ENCODE measurements around the gene GALNT3.
A peak's percentile ranks its signal among the peaks of the same experiment; 100 is the strongest.

The GALNT3 gene

GRCh38 chr2:165794536-165794928 lies 485 bp upstream of the GALNT3 start:
- H3K9me3 ChIP-seq (ENCODE audit: control insufficient read depth, low read depth, low read length), result no peaks in the 10 kb centered on the region
- H3K9ac ChIP-seq (ENCODE audit: low read length), result peak overlapping the region; percentile 36
- H3K4me3 ChIP-seq (ENCODE audit: low read length), result peak overlapping the region; percentile 67
- H3K27me3 ChIP-seq (ENCODE audit: control insufficient read depth, insufficient read depth, low read length), result peaks cover 39% of the 10 kb centered on the region
- H3K27ac ChIP-seq (ENCODE audit: low read length), result no peak overlapping the region
- H3K4me1 ChIP-seq (ENCODE audit: control insufficient read depth, low read depth, low read length), result peaks cover 31% of the 10 kb centered on the region
- H3K36me3 ChIP-seq (ENCODE audit: control insufficient read depth, low read depth, low read length), result no peaks in the 10 kb centered on the region

GRCh38 chr2:165793161-165793778 lies 777 bp downstream of the GALNT3 start:
- peak overlapping the region; percentile 34 for H3K9ac ChIP-seq (ENCODE audit: low read length)
- H3K4me1 ChIP-seq (ENCODE audit: control insufficient read depth, low read depth, low read length), result peaks cover 36% of the 10 kb centered on the region
- peaks cover 39% of the 10 kb centered on the region for H3K27me3 ChIP-seq (ENCODE audit: control insufficient read depth, insufficient read depth, low read length)
- peak overlapping the region; percentile 67 for H3K4me3 ChIP-seq (ENCODE audit: low read length)
- no peaks in the 10 kb centered on the region for H3K36me3 ChIP-seq (ENCODE audit: control insufficient read depth, low read depth, low read length)
- H3K27ac ChIP-seq (ENCODE audit: low read length), result no peak overlapping the region
- no peaks in the 10 kb centered on the region for H3K9me3 ChIP-seq (ENCODE audit: control insufficient read depth, low read depth, low read length)

GRCh38 chr2:165792104-165792454 lies 2.0 kb downstream of the GALNT3 start:
- no peak overlapping the region for H3K27ac ChIP-seq (ENCODE audit: low read length)

GRCh38 chr2:165791421-165792103 lies 2.5 kb downstream of the GALNT3 start:
- Histone ChIP-seq H3K9me3 (ENCODE audit: control insufficient read depth, low read depth, low read length) (no peaks in the 10 kb centered on the region), H3K36me3 (ENCODE audit: control insufficient read depth, low read depth, low read length) (no peaks in the 10 kb centered on the region), H3K27ac (ENCODE audit: low read length) (no peak overlapping the region), H3K27me3 (ENCODE audit: control insufficient read depth, insufficient read depth, low read length) (peaks cover 39% of the 10 kb centered on the region), H3K9ac (ENCODE audit: low read length) (no peak overlapping the region), H3K4me3 (ENCODE audit: low read length) (peak overlapping the region; percentile 67), H3K4me1 (ENCODE audit: control insufficient read depth, low read depth, low read length) (peaks cover 19% of the 10 kb centered on the region)

More at GRCh38 chr2:165792104-165792454, 2.0 kb downstream of the GALNT3 start:
- no peak overlapping the region for H3K9ac ChIP-seq (ENCODE audit: low read length)
- no peaks in the 10 kb centered on the region for H3K36me3 ChIP-seq (ENCODE audit: control insufficient read depth, low read depth, low read length)
- H3K9me3 ChIP-seq (ENCODE audit: control insufficient read depth, low read depth, low read length), result no peaks in the 10 kb centered on the region
- H3K27me3 ChIP-seq (ENCODE audit: control insufficient read depth, insufficient read depth, low read length), result peaks cover 39% of the 10 kb centered on the region
- peak overlapping the region; percentile 67 for H3K4me3 ChIP-seq (ENCODE audit: low read length)
- H3K4me1 ChIP-seq (ENCODE audit: control insufficient read depth, low read depth, low read length), result peaks cover 24% of the 10 kb centered on the region

- Histone ChIP-seq H3K27ac (ENCODE audit: low read length) (no peak overlapping the region), H3K9ac (ENCODE audit: low read length) (no peak overlapping the region), H3K4me1 (ENCODE audit: control insufficient read depth, low read depth, low read length) (peaks cover 17% of the 10 kb centered on the region)
Measured at GRCh38 chr2:165790466-165790865, 3.6 kb downstream of the GALNT3 start.

DNA sequence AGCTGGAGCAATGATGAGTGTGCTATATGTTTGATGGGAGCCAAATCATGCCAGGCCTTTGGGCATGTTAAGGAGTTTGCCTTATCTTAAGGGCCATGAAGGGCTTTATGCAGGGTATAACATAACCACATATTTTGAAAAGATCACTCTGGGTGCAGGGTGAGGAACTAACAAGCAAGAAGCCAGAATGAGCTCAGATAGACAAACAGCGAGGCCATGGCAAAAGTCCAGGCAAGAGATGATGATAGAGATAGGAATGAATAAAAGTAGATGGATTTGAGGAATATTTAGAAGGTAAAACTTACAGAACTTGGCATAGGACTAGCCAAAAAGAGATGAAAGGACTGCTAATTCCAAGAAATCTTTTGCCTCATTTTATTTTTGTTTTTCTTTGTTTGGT lies 6.7 kb downstream of the GALNT3 start:
- Histone ChIP-seq H3K9ac (ENCODE audit: low read length) (no peak overlapping the region), H3K36me3 (ENCODE audit: control insufficient read depth, low read depth, low read length) (peaks cover 3% of the 10 kb centered on the region), H3K9me3 (ENCODE audit: control insufficient read depth, low read depth, low read length) (no peaks in the 10 kb centered on the region), H3K4me1 (ENCODE audit: control insufficient read depth, low read depth, low read length) (peaks cover 10% of the 10 kb centered on the region), H3K27ac (ENCODE audit: low read length) (no peak overlapping the region), H3K4me3 (ENCODE audit: low read length) (no peak overlapping the region), H3K27me3 (ENCODE audit: control insufficient read depth, insufficient read depth, low read length) (peaks cover 8% of the 10 kb centered on the region)

More at GRCh38 chr2:165790466-165790865, 3.6 kb downstream of the GALNT3 start:
- no peak overlapping the region for H3K4me3 ChIP-seq (ENCODE audit: low read length)
- H3K9me3 ChIP-seq (ENCODE audit: control insufficient read depth, low read depth, low read length), result no peaks in the 10 kb centered on the region
- peaks cover 37% of the 10 kb centered on the region for H3K27me3 ChIP-seq (ENCODE audit: control insufficient read depth, insufficient read depth, low read length)
- H3K36me3 ChIP-seq (ENCODE audit: control insufficient read depth, low read depth, low read length), result no peaks in the 10 kb centered on the region

- H3K9ac ChIP-seq (ENCODE audit: low read length), result no peak overlapping the region
Measured at GRCh38 chr2:165779706-165780105, 14.3 kb downstream of the GALNT3 start.

GRCh38 chr2:165778653-165779451 lies 15.2 kb downstream of the GALNT3 start:
- Histone ChIP-seq H3K36me3 (ENCODE audit: control insufficient read depth, low read depth, low read length) (peaks cover 3% of the 10 kb centered on the region), H3K27me3 (ENCODE audit: control insufficient read depth, insufficient read depth, low read length) (no peaks in the 10 kb centered on the region), H3K4me3 (ENCODE audit: low read length) (no peak overlapping the region), H3K4me1 (ENCODE audit: control insufficient read depth, low read depth, low read length) (peaks cover 15% of the 10 kb centered on the region), H3K9ac (ENCODE audit: low read length) (no peak overlapping the region), H3K27ac (ENCODE audit: low read length) (no peak overlapping the region), H3K9me3 (ENCODE audit: control insufficient read depth, low read depth, low read length) (no peaks in the 10 kb centered on the region)

More at GRCh38 chr2:165779706-165780105, 14.3 kb downstream of the GALNT3 start:
- H3K36me3 ChIP-seq (ENCODE audit: control insufficient read depth, low read depth, low read length), result peaks cover 3% of the 10 kb centered on the region
- no peaks in the 10 kb centered on the region for H3K27me3 ChIP-seq (ENCODE audit: control insufficient read depth, insufficient read depth, low read length)
- no peak overlapping the region for H3K27ac ChIP-seq (ENCODE audit: low read length)
- H3K4me1 ChIP-seq (ENCODE audit: control insufficient read depth, low read depth, low read length), result peaks cover 15% of the 10 kb centered on the region
- no peaks in the 10 kb centered on the region for H3K9me3 ChIP-seq (ENCODE audit: control insufficient read depth, low read depth, low read length)
- H3K4me3 ChIP-seq (ENCODE audit: low read length), result no peak overlapping the region

DNA sequence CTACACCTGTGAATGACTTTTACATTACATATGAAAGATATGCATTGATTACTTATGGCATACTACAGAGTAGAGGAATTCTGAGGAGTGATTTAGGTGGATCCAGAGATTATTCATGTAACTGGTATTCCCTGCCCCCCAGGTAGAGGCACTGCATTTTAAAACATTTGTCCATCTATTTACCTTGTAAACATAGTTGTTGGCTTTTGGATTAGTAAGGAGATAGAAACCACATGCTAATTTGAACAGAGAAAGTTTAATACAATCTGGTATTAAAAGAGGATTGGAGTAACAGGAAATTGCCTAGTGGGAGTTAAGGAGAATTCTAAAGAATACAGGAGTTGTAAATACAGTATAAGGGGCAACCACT lies 15.9 kb downstream of the GALNT3 start:
- Histone ChIP-seq H3K36me3 (ENCODE audit: control insufficient read depth, low read depth, low read length) (peaks cover 3% of the 10 kb centered on the region), H3K27me3 (ENCODE audit: control insufficient read depth, insufficient read depth, low read length) (no peaks in the 10 kb centered on the region), H3K27ac (ENCODE audit: low read length) (no peak overlapping the region), H3K4me3 (ENCODE audit: low read length) (no peak overlapping the region), H3K9ac (ENCODE audit: low read length) (no peak overlapping the region), H3K4me1 (ENCODE audit: control insufficient read depth, low read depth, low read length) (peaks cover 15% of the 10 kb centered on the region), H3K9me3 (ENCODE audit: control insufficient read depth, low read depth, low read length) (no peaks in the 10 kb centered on the region)

GRCh38 chr2:165777522-165778186 lies 16.4 kb downstream of the GALNT3 start:
- H3K27me3 ChIP-seq (ENCODE audit: control insufficient read depth, insufficient read depth, low read length), result no peaks in the 10 kb centered on the region
- H3K9ac ChIP-seq (ENCODE audit: low read length), result no peak overlapping the region
- H3K9me3 ChIP-seq (ENCODE audit: control insufficient read depth, low read depth, low read length), result no peaks in the 10 kb centered on the region
- peaks cover 15% of the 10 kb centered on the region for H3K4me1 ChIP-seq (ENCODE audit: control insufficient read depth, low read depth, low read length)
- no peaks in the 10 kb centered on the region for H3K36me3 ChIP-seq (ENCODE audit: control insufficient read depth, low read depth, low read length)
- no peak overlapping the region for H3K4me3 ChIP-seq (ENCODE audit: low read length)
- H3K27ac ChIP-seq (ENCODE audit: low read length), result no peak overlapping the region

GRCh38 chr2:165776796-165777195 lies 17.3 kb downstream of the GALNT3 start:
- Histone ChIP-seq H3K27ac (ENCODE audit: low read length) (no peak overlapping the region), H3K4me3 (ENCODE audit: low read length) (no peak overlapping the region), H3K9ac (ENCODE audit: low read length) (no peak overlapping the region), H3K9me3 (ENCODE audit: control insufficient read depth, low read depth, low read length) (no peaks in the 10 kb centered on the region), H3K4me1 (ENCODE audit: control insufficient read depth, low read depth, low read length) (peaks cover 15% of the 10 kb centered on the region), H3K27me3 (ENCODE audit: control insufficient read depth, insufficient read depth, low read length) (no peaks in the 10 kb centered on the region), H3K36me3 (ENCODE audit: control insufficient read depth, low read depth, low read length) (no peaks in the 10 kb centered on the region)
